Naive thymus-derived CD4-positive, alpha-beta T cell (primary cell): ENCODE measurements around the gene CD200. TPM values are rescaled to one million over a fixed set of nuclear protein-coding genes. Genes with fewer than 3 reads are reported as not detected.
"Not testable (repeated sequence)": the region's sequence is repeated elsewhere in the genome, so short reads cannot be mapped to it uniquely, and the experiment has no call there.

Experiments used
- ATAC-seq: fragments of 150-1000 bp; cut with Tn5 transposase; 2 replicates; pipeline ENCODE4 v1.10.0; 2021; ENCODE audit warnings: mild to moderate bottlenecking, moderate library complexity
- CTCF ChIA-PET: fragments of 350-600 bp; sonication (Branson Sonifier 250); formaldehyde crosslinking; loops from one replicate; lab custom pipeline; 2021; ENCODE audit warnings: antibody characterized with exemption; lab: Charles Lee
- POLR2A ChIA-PET: fragments of 350-600 bp; sonication (Branson Sonifier 250); formaldehyde crosslinking; loops from one replicate; lab custom pipeline; 2021; ENCODE audit warnings: antibody characterized with exemption, inconsistent platforms; lab: Charles Lee
- DNase-seq, 9 donors: peaks; one replicate each; pipeline versions ENCODE4 v3.0.0 to v3.0.0-alpha.2; 2020 to 2022; ENCODE audit warnings: mixed read lengths in 1 of 9
- H3K27ac ChIP-seq: one replicate; pipeline ENCODE4 v1.7.0; 2013; ENCODE audit warnings: mild to moderate bottlenecking, low read depth, low read length, moderate library complexity
- H3K27me3 ChIP-seq, 2 donors: one replicate each; pipeline ENCODE4 v1.7.0; 2013; ENCODE audit warnings: low read length in 2 of 2, mild to moderate bottlenecking in 2 of 2, moderate library complexity in 2 of 2; ENCODE audit not compliant: control insufficient read depth in 2 of 2, insufficient read depth in 2 of 2
- H3K36me3 ChIP-seq, 3 experiments: 1 replicate in 2 of 3; 2 replicates in 1 of 3; pipeline ENCODE4 v1.7.0; 2013; ENCODE audit warnings: low read length in 3 of 3, mild to moderate bottlenecking in 3 of 3, moderate library complexity in 1 of 3; ENCODE audit not compliant: insufficient read depth in 3 of 3, control insufficient read depth in 2 of 3
- H3K4me1 ChIP-seq, 2 donors: one replicate each; pipeline ENCODE4 v1.7.0; 2013; ENCODE audit warnings: low read length in 2 of 2, mild to moderate bottlenecking in 2 of 2, moderate library complexity in 1 of 2; ENCODE audit not compliant: control insufficient read depth in 2 of 2, insufficient read depth in 2 of 2
- H3K4me3 ChIP-seq: 2 replicates; pipeline ENCODE4 v1.7.0; 2013; ENCODE audit warnings: mild to moderate bottlenecking, low read length
- H3K9me3 ChIP-seq, 3 experiments: 1 replicate in 2 of 3; 2 replicates in 1 of 3; pipeline ENCODE4 v1.7.0; 2013; ENCODE audit warnings: low read length in 3 of 3; ENCODE audit not compliant: control insufficient read depth in 2 of 3
- H3K27ac Mint-ChIP-seq, 9 donors: one replicate each; pipeline ENCODE4 v1.8.0; 2020 to 2022; ENCODE audit warnings: mixed read lengths in 9 of 9, mild to moderate bottlenecking in 8 of 9, moderate library complexity in 5 of 9, inconsistent platforms in 2 of 9
- H3K27me3 Mint-ChIP-seq, 5 donors: one replicate each; pipeline ENCODE4 v1.8.0; 2021 to 2022; ENCODE audit warnings: mixed read lengths in 5 of 5, mild to moderate bottlenecking in 1 of 5
- H3K36me3 Mint-ChIP-seq, 5 donors: one replicate each; pipeline ENCODE4 v1.8.0; 2020 to 2022; ENCODE audit warnings: mixed read lengths in 5 of 5, mild to moderate bottlenecking in 3 of 5, inconsistent platforms in 1 of 5
- H3K4me1 Mint-ChIP-seq, 7 donors: one replicate each; pipeline ENCODE4 v1.8.0; 2020 to 2022; ENCODE audit warnings: mixed read lengths in 7 of 7, mild to moderate bottlenecking in 3 of 7, inconsistent platforms in 1 of 7
- H3K4me3 Mint-ChIP-seq, 10 donors: one replicate each; pipeline ENCODE4 v1.8.0; 2020 to 2022; ENCODE audit warnings: mild to moderate bottlenecking in 10 of 10, mixed read lengths in 10 of 10, moderate library complexity in 6 of 10, inconsistent platforms in 2 of 10
- H3K9me3 Mint-ChIP-seq, 11 donors: one replicate each; pipeline ENCODE4 v1.8.0; 2020 to 2022; ENCODE audit warnings: mixed read lengths in 11 of 11, mild to moderate bottlenecking in 4 of 11, inconsistent platforms in 1 of 11, moderate library complexity in 1 of 11
- intact Hi-C, 2 donors: fragments of 100-400 bp; cut with micrococcal nuclease; formaldehyde crosslinking; loops; one replicate each; pipeline ENCODE4 v1.15.1; 2023
- polyA plus RNA-seq, 2 donors: library from polyadenylated mRNA; unstranded; fragments of 300-500 nt; fragmentation: Illumina TruSeq; gene quantifications; one replicate each; pipeline ENCODE4 v1.2.3, GENCODE V29; 2021
- total RNA-seq, 6 experiments: library from RNA in 5 of 6; stranded (reverse) in 5 of 6; gene quantifications; 1 replicate in 5 of 6; 2 replicates in 1 of 6; pipeline ENCODE4 v1.2.3 and lab custom pipeline; 2021 to 2026

CD200 gene
- total and polyA plus RNA-seq, 7 experiments from 2014 or later, result 2.5 to 9.1 (median 2.9) TPM

DNA sequence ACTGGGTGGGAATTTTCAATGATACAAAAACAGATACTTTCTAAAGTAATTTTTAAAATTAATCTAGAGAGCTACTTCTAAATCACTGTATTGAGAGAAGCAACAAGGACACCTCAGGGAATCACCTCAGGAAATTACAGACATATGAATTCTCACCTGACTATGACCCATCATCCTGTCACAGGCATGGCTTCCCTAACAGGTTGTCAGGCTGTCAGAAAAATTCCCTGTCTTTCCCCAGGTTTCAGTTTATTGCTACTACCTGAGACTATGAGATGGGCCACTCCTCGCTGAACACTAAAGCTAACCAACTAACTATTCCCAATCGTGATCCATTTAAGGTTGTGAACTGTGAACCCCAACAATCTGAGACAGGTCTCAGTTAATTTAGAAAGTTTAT lies 66.1 kb downstream of the CD200 start:
- no peaks in the 10 kb centered on the region for H3K9me3 ChIP-seq
- no peaks in the 10 kb centered on the region for H3K27me3 ChIP-seq
- no peak for ATAC-seq
- ChIA-PET POLR2A (no interaction called here), CTCF (no interaction called here)
- no peak for DNase-seq
- no peak overlapping the region for H3K4me3 Mint-ChIP-seq
- no peaks in the 10 kb centered on the region for H3K4me1 ChIP-seq
- intact Hi-C loops, result no loop called here
- H3K27me3 Mint-ChIP-seq, result no peaks in the 10 kb centered on the region
- H3K27ac Mint-ChIP-seq, result no peak overlapping the region
- H3K36me3 ChIP-seq, result no peaks in the 10 kb centered on the region
- H3K4me1 Mint-ChIP-seq, result peaks cover 5 to 19% (median 13%) of the 10 kb centered on the region in 7 donors
- no peak overlapping the region for H3K4me3 ChIP-seq
- no peak overlapping the region for H3K27ac ChIP-seq
- H3K9me3 Mint-ChIP-seq, result peaks cover 0 to 4% (median 0%) of the 10 kb centered on the region in 11 donors
- peaks cover 0 to 11% (median 0%) of the 10 kb centered on the region in 5 donors for H3K36me3 Mint-ChIP-seq

DNA sequence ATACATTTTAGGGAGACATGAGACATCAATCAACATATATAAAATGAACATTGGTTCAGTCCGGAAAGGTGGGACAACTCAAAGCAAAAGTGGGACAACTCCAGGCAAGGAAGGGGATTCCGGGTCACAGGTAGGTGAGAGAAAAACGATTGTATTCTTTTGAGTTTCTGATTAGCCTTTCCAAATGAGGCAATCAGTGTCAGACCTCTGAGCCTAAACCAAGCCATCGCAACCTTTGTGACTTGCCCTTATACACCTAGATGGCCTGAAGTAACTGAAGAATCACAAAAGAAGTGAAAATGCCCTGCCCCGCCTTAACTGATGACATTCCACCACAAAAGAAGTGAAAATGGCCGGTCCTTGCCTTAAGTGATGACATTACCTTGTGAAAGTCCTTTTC lies 66.6 kb downstream of the CD200 start:
- Mint-ChIP-seq H3K4me1 (peaks cover 5 to 18% (median 13%) of the 10 kb centered on the region in 7 donors), H3K36me3 (peaks cover 0 to 11% (median 0%) of the 10 kb centered on the region in 5 donors)
- DNase-seq, H3K9me3 ChIP-seq, CTCF ChIA-PET, H3K27ac ChIP-seq, ATAC-seq, intact Hi-C loops, H3K9me3 Mint-ChIP-seq, H3K27me3 ChIP-seq, H3K4me3 Mint-ChIP-seq, H3K4me1 ChIP-seq, H3K36me3 ChIP-seq, H3K27ac Mint-ChIP-seq, H3K4me3 ChIP-seq, POLR2A ChIA-PET, H3K27me3 Mint-ChIP-seq: not testable (repeated sequence)

DNA sequence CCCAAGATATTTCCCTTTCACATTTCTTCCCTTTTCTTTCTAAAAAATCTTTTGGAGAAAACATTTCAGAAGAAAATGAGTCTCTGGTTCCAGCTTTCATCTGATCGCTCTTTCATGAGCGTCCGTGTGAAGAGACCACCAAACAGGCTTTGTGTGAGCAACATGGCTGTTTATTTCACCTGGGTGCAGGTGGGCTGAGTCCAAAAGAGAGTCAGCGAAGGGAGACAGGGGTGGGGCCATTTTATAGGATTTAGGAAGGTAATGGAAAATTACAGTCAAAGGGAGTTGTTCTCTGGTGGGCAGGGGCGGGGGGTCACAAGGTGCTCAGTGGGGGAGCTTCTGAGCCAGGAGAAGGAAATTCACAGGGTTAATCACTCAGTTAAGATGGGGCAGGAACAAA lies 67.4 kb downstream of the CD200 start:
- CTCF ChIA-PET, H3K27me3 ChIP-seq, ATAC-seq, H3K4me1 ChIP-seq, H3K9me3 Mint-ChIP-seq, H3K27ac ChIP-seq, H3K36me3 ChIP-seq, H3K4me3 Mint-ChIP-seq, H3K9me3 ChIP-seq, POLR2A ChIA-PET, intact Hi-C loops, H3K27me3 Mint-ChIP-seq, DNase-seq, H3K36me3 Mint-ChIP-seq, H3K27ac Mint-ChIP-seq, H3K4me3 ChIP-seq: not testable (repeated sequence)
- peaks cover 2 to 18% (median 9%) of the 10 kb centered on the region in 7 donors for H3K4me1 Mint-ChIP-seq

GRCh38 chr3:112401617-112402016 lies 68.7 kb downstream of the CD200 start:
- POLR2A ChIA-PET, result no interaction called here
- DNase-seq (no peak), ATAC-seq (no peak)
- CTCF ChIA-PET, result no interaction called here
- Mint-ChIP-seq H3K27ac (no peak overlapping the region), H3K27me3 (no peaks in the 10 kb centered on the region), H3K4me3 (no peak overlapping the region), H3K9me3 (no peaks in the 10 kb centered on the region), H3K36me3 (peaks cover 0 to 7% (median 0%) of the 10 kb centered on the region in 5 donors), H3K4me1 (peaks cover 0 to 11% (median 0%) of the 10 kb centered on the region in 7 donors)
- H3K27me3 ChIP-seq, result no peaks in the 10 kb centered on the region
- H3K4me1 ChIP-seq, result no peaks in the 10 kb centered on the region
- intact Hi-C loops, result no loop called here
- no peak overlapping the region for H3K27ac ChIP-seq
- H3K4me3 ChIP-seq, result no peak overlapping the region
- no peaks in the 10 kb centered on the region for H3K36me3 ChIP-seq
- no peaks in the 10 kb centered on the region for H3K9me3 ChIP-seq

DNA sequence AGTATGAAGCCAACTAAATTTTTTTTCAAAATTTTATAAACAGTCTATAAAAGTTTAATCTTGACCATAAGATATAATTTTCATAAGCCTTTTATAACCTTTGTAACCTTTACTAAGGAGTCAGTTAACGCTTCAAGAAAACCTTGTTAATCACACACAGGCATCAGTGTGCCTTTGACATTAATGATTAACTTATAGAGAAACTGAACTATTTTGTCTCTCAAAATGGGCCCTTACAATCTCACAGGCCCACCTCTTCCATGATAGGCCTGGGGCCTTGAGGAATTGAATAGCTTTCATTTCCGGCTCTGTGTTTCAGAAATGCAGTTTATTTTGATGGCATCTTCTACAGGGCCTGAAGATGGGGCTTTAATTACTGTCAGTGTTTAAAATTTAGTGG lies 70.1 kb downstream of the CD200 start:
- intact Hi-C loops, result no loop called here
- no peaks in the 10 kb centered on the region for H3K4me1 ChIP-seq
- peaks cover 0 to 18% (median 5%) of the 10 kb centered on the region in 7 donors for H3K4me1 Mint-ChIP-seq
- no peaks in the 10 kb centered on the region for H3K27me3 Mint-ChIP-seq
- no peaks in the 10 kb centered on the region for H3K9me3 ChIP-seq
- ChIA-PET CTCF (no interaction called here), POLR2A (no interaction called here)
- no peaks in the 10 kb centered on the region for H3K9me3 Mint-ChIP-seq
- no peak overlapping the region for H3K27ac Mint-ChIP-seq
- no peaks in the 10 kb centered on the region for H3K36me3 ChIP-seq
- no peaks in the 10 kb centered on the region for H3K36me3 Mint-ChIP-seq
- H3K27me3 ChIP-seq, result no peaks in the 10 kb centered on the region
- no peak overlapping the region for H3K27ac ChIP-seq
- no peak for ATAC-seq
- DNase-seq, result no peak
- no peak overlapping the region for H3K4me3 ChIP-seq
- no peak overlapping the region for H3K4me3 Mint-ChIP-seq

- H3K27me3 ChIP-seq, H3K9me3 ChIP-seq, H3K4me3 ChIP-seq, H3K4me3 Mint-ChIP-seq, intact Hi-C loops, H3K36me3 Mint-ChIP-seq, H3K36me3 ChIP-seq, H3K27ac ChIP-seq, H3K27ac Mint-ChIP-seq, H3K9me3 Mint-ChIP-seq, H3K4me1 ChIP-seq, H3K27me3 Mint-ChIP-seq, DNase-seq, ATAC-seq: not testable (repeated sequence)
- H3K4me1 Mint-ChIP-seq, result peaks cover 1 to 19% (median 10%) of the 10 kb centered on the region in 7 donors
- ChIA-PET POLR2A (interaction anchor here (0.6 kb wide), 2 partner anchors 11 to 25 kb away, joined by 3 read pairs; no protein-coding TSS in a partner anchor), CTCF (interaction anchor here (0.6 kb wide), 1 partner anchor 77 kb away, joined by 5 read pairs; no protein-coding TSS in a partner anchor)
Observed at GRCh38 chr3:112404924-112405549, 72.1 kb downstream of the CD200 start.

DNA sequence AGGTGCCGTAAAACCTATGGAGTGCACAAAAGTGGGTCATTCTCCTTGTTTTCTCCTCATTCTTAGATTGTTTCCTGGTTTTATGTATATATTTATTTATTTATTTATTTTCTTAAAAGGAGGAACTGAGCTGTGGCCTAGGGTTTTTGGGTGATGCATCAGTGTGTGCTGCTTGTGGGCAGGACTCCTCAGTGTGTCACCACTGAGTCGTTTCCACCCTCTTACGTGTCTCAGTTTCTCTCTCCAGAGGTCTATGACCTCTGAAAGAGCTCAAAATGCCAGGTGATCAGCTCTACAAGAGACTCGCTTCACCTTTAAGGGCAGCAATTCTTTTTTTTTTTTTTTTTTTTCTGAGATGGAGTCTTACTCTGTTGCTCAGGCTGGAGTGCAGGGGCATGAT lies 72.9 kb downstream of the CD200 start:
- no peaks in the 10 kb centered on the region for H3K27me3 ChIP-seq
- H3K9me3 ChIP-seq, result no peaks in the 10 kb centered on the region
- ATAC-seq (peak; percentile 41), DNase-seq (no peak)
- POLR2A ChIA-PET, result no interaction called here
- no peak overlapping the region for H3K27ac ChIP-seq
- Mint-ChIP-seq H3K27me3 (no peaks in the 10 kb centered on the region), H3K4me3 (no peak overlapping the region), H3K9me3 (no peaks in the 10 kb centered on the region), H3K4me1 (peaks cover 1 to 19% (median 10%) of the 10 kb centered on the region in 7 donors), H3K36me3 (peaks cover 0 to 2% (median 0%) of the 10 kb centered on the region in 5 donors), H3K27ac (no peak overlapping the region)
- CTCF ChIA-PET, result no interaction called here
- H3K4me1 ChIP-seq, result no peaks in the 10 kb centered on the region
- intact Hi-C loops, result no loop called here
- H3K36me3 ChIP-seq, result no peaks in the 10 kb centered on the region
- H3K4me3 ChIP-seq, result no peak overlapping the region
